ENCODE measurements around the gene PARD3B. TPM values are rescaled to one million over a fixed set of nuclear protein-coding genes. Genes with fewer than 3 reads are reported as not detected.

PARD3B gene
- total and polyA plus RNA-seq, 2 donors from 2014 or later = 5.3 to 29.6 TPM

GRCh38 chr2:205210494-205210893 is 665.2 kb downstream of the PARD3B start:
- Histone ChIP-seq H3K4me1 (ENCODE audit: control insufficient read depth in 2 of 3, insufficient read depth in 2 of 3, low read depth in 1 of 3, low read length in 3 of 3) (no peaks in the 10 kb centered on the region), H3K27ac (ENCODE audit: low read depth in 2 of 2, low read length in 2 of 2) (no peak overlapping the region), H3K9me3 (ENCODE audit: control insufficient read depth in 2 of 3, insufficient read depth in 1 of 3, low read length in 3 of 3) (no peaks in the 10 kb centered on the region), H3K9ac (ENCODE audit: low read length in 3 of 3) (no peak overlapping the region), H3K27me3 (ENCODE audit: control insufficient read depth, insufficient read depth, low read length) (no peaks in the 10 kb centered on the region), H3K36me3 (ENCODE audit: control insufficient read depth in 2 of 3, insufficient read depth in 3 of 3, low read length in 3 of 3) (no peaks in the 10 kb centered on the region), H3K4me3 (ENCODE audit: low read length in 3 of 3) (no peak overlapping the region)
- DNase-seq = no peak
- no peak for TF ChIP-seq CTCF (IDR thresholded peaks at IDR 0.05; ENCODE audit: borderline replicate concordance, extremely low read depth, insufficient read depth)
- intact Hi-C loops (cut with DNase I) = no loop called here
- FAIRE-seq = no peak

- Histone ChIP-seq H3K27ac (ENCODE audit: low read depth in 2 of 2, low read length in 2 of 2) (no peak overlapping the region), H3K27me3 (ENCODE audit: control insufficient read depth, insufficient read depth, low read length) (no peaks in the 10 kb centered on the region), H3K36me3 (ENCODE audit: control insufficient read depth in 2 of 3, insufficient read depth in 3 of 3, low read length in 3 of 3) (no peaks in the 10 kb centered on the region), H3K4me3 (ENCODE audit: low read length in 3 of 3) (no peak overlapping the region), H3K4me1 (ENCODE audit: control insufficient read depth in 2 of 3, insufficient read depth in 2 of 3, low read depth in 1 of 3, low read length in 3 of 3) (no peaks in the 10 kb centered on the region), H3K9me3 (ENCODE audit: control insufficient read depth in 2 of 3, insufficient read depth in 1 of 3, low read length in 3 of 3) (no peaks in the 10 kb centered on the region), H3K9ac (ENCODE audit: low read length in 3 of 3) (no peak overlapping the region)
- no peak for TF ChIP-seq CTCF (IDR thresholded peaks at IDR 0.05; ENCODE audit: borderline replicate concordance, extremely low read depth, insufficient read depth)
- FAIRE-seq = no peak
- DNase-seq = no peak
- intact Hi-C loops (cut with DNase I) = no loop called here
Measured at GRCh38 chr2:205212357-205212756, 667.1 kb downstream of the PARD3B start.

DNA sequence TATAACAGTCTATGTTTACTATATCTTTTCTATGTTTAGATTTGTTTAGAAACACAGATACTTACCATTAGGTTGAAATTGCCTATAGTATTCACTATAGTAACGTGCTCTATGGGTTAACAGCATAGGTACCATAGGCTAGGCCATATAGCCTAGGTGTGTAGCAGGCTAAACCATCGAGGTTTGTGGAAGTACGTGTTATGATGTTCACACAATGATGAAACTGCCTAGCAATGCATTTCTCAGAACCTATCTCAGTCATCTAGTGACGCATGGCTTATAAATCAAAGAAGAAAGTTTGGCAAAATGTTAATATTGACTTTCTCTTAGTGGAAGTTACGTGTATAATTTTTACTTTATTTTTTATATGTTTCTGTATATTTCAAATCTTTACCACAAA is 670.8 kb downstream of the PARD3B start:
- Histone ChIP-seq H3K9me3 (ENCODE audit: control insufficient read depth in 2 of 3, insufficient read depth in 1 of 3, low read length in 3 of 3) (no peaks in the 10 kb centered on the region), H3K27me3 (ENCODE audit: control insufficient read depth, insufficient read depth, low read length) (no peaks in the 10 kb centered on the region), H3K27ac (ENCODE audit: low read depth in 2 of 2, low read length in 2 of 2) (no peak overlapping the region), H3K9ac (ENCODE audit: low read length in 3 of 3) (no peak overlapping the region), H3K36me3 (ENCODE audit: control insufficient read depth in 2 of 3, insufficient read depth in 3 of 3, low read length in 3 of 3) (no peaks in the 10 kb centered on the region), H3K4me3 (ENCODE audit: low read length in 3 of 3) (no peak overlapping the region), H3K4me1 (ENCODE audit: control insufficient read depth in 2 of 3, insufficient read depth in 2 of 3, low read depth in 1 of 3, low read length in 3 of 3) (no peaks in the 10 kb centered on the region)
- no peak for DNase-seq
- FAIRE-seq = no peak
- no peak for TF ChIP-seq CTCF (IDR thresholded peaks at IDR 0.05; ENCODE audit: borderline replicate concordance, extremely low read depth, insufficient read depth)
- intact Hi-C loops (cut with DNase I) = no loop called here

GRCh38 chr2:205216580-205216979 is 671.3 kb downstream of the PARD3B start:
- TF ChIP-seq CTCF (IDR thresholded peaks at IDR 0.05; ENCODE audit: borderline replicate concordance, extremely low read depth, insufficient read depth) = no peak
- H3K27ac ChIP-seq (ENCODE audit: low read depth in 2 of 2, low read length in 2 of 2) = no peak overlapping the region
- no peaks in the 10 kb centered on the region for H3K36me3 ChIP-seq (ENCODE audit: control insufficient read depth in 2 of 3, insufficient read depth in 3 of 3, low read length in 3 of 3)
- H3K9me3 ChIP-seq (ENCODE audit: control insufficient read depth in 2 of 3, insufficient read depth in 1 of 3, low read length in 3 of 3) = no peaks in the 10 kb centered on the region
- no peaks in the 10 kb centered on the region for H3K27me3 ChIP-seq (ENCODE audit: control insufficient read depth, insufficient read depth, low read length)
- no peak overlapping the region for H3K9ac ChIP-seq (ENCODE audit: low read length in 3 of 3)
- H3K4me3 ChIP-seq (ENCODE audit: low read length in 3 of 3) = no peak overlapping the region
- no peak for FAIRE-seq
- no peak for DNase-seq
- no peaks in the 10 kb centered on the region for H3K4me1 ChIP-seq (ENCODE audit: control insufficient read depth in 2 of 3, insufficient read depth in 2 of 3, low read depth in 1 of 3, low read length in 3 of 3)
- intact Hi-C loops (cut with DNase I) = no loop called here
